Astrocyte (in vitro differentiated cells and primary cell): Measurements from ENCODE around the gene ATXN1. TPM values are rescaled to one million over a fixed set of nuclear protein-coding genes. Genes with fewer than 3 reads are reported as not detected.

Experiments
- DNase-seq: peaks from one replicate; pipeline ENCODE4 v3.0.0-alpha.2; 2010; ENCODE audit warnings: low read depth
- FAIRE-seq: peaks from 2 replicates; lab custom pipeline; 2011; peaks lifted over from hg19 to GRCh38; lab: Jason Lieb, UNC
- H2AFZ ChIP-seq: 2 replicates; pipeline ENCODE4 v1.6.0; 2012; ENCODE audit warnings: low read depth, low read length, inconsistent platforms
- H3K27ac ChIP-seq: 2 replicates; pipeline ENCODE4 v1.5.1; 2011; ENCODE audit warnings: low read depth, low read length, inconsistent platforms
- H3K27me3 ChIP-seq: 2 replicates; pipeline ENCODE4 v1.6.0; 2011; ENCODE audit warnings: low read length, inconsistent platforms; ENCODE audit not compliant: insufficient read depth
- H3K36me3 ChIP-seq: 2 replicates; pipeline ENCODE4 v1.5.1; 2011; ENCODE audit warnings: low read length, inconsistent platforms; ENCODE audit not compliant: insufficient read depth
- H3K4me1 ChIP-seq: 2 replicates; pipeline ENCODE4 v1.5.1; 2011; ENCODE audit warnings: low read length, inconsistent platforms; ENCODE audit not compliant: insufficient read depth
- H3K4me2 ChIP-seq: 2 replicates; pipeline ENCODE4 v1.6.0; 2012; ENCODE audit warnings: low read length, inconsistent platforms
- H3K4me3 ChIP-seq: 2 replicates; pipeline ENCODE4 v1.5.1; 2011; ENCODE audit warnings: low read depth, mild to moderate bottlenecking, low read length, inconsistent platforms; ENCODE audit not compliant: insufficient read depth
- H3K79me2 ChIP-seq: 2 replicates; pipeline ENCODE4 v1.6.0; 2012; ENCODE audit warnings: mild to moderate bottlenecking, low read length, inconsistent platforms; ENCODE audit not compliant: insufficient read depth
- H3K9ac ChIP-seq: 2 replicates; pipeline ENCODE4 v1.6.0; 2012; ENCODE audit warnings: mild to moderate bottlenecking, low read length, inconsistent platforms
- H3K9me3 ChIP-seq: 2 replicates; pipeline ENCODE4 v1.5.1; 2012; ENCODE audit warnings: low read depth, mild to moderate bottlenecking, low read length, inconsistent platforms; ENCODE audit not compliant: insufficient read depth
- H4K20me1 ChIP-seq: 2 replicates; pipeline ENCODE4 v1.6.0; 2012; ENCODE audit warnings: low read length, inconsistent platforms; ENCODE audit not compliant: insufficient read depth
- H3K27ac Mint-ChIP-seq: one replicate; pipeline ENCODE4 v1.8.0; 2021; ENCODE audit warnings: mild to moderate bottlenecking, mixed read lengths; ENCODE audit not compliant: unreplicated experiment
- H3K27me3 Mint-ChIP-seq: one replicate; pipeline ENCODE4 v1.8.0; 2021; ENCODE audit warnings: low read depth, mixed read lengths; ENCODE audit not compliant: unreplicated experiment
- H3K36me3 Mint-ChIP-seq: one replicate; pipeline ENCODE4 v1.8.0; 2021; ENCODE audit warnings: low read depth, mixed read lengths; ENCODE audit not compliant: unreplicated experiment
- H3K4me1 Mint-ChIP-seq: one replicate; pipeline ENCODE4 v1.8.0; 2021; ENCODE audit warnings: low read depth, mixed read lengths; ENCODE audit not compliant: unreplicated experiment
- H3K4me3 Mint-ChIP-seq: one replicate; pipeline ENCODE4 v1.8.0; 2021; ENCODE audit warnings: mild to moderate bottlenecking, moderate library complexity, mixed read lengths; ENCODE audit not compliant: unreplicated experiment
- H3K9me3 Mint-ChIP-seq: one replicate; pipeline ENCODE4 v1.8.0; 2021; ENCODE audit warnings: mild to moderate bottlenecking, mixed read lengths; ENCODE audit not compliant: unreplicated experiment
- CTCF ChIP-seq: IDR thresholded peaks from 2 replicates; pipeline ENCODE4 v1.5.1; 2011; ENCODE audit warnings: low read depth, mild to moderate bottlenecking, inconsistent platforms, low read length, moderate library complexity; ENCODE audit not compliant: insufficient read depth
- EZH2 ChIP-seq: IDR thresholded peaks from 2 replicates; pipeline ENCODE4 v1.6.1; 2012; ENCODE audit warnings: mild to moderate bottlenecking, low read length, inconsistent platforms; ENCODE audit not compliant: insufficient read depth
- total RNA-seq: library from RNA; stranded (reverse); gene quantifications from 2 replicates; pipeline ENCODE4 v1.2.1, GENCODE V29; 2021

ATXN1 gene
- total RNA-seq, 1 donor from 2014 or later: 70.9 TPM

GRCh38 chr6:16419636-16420336 is 341.5 kb downstream of the ATXN1 start:
- Mint-ChIP-seq H3K4me3 (no peak overlapping the region), H3K36me3 (peaks cover under 1% of the 10 kb centered on the region), H3K9me3 (no peaks in the 10 kb centered on the region), H3K27me3 (no peaks in the 10 kb centered on the region), H3K27ac (no peak overlapping the region), H3K4me1 (peaks cover 4% of the 10 kb centered on the region)
- no peak overlapping the region for H3K4me2 ChIP-seq
- no peaks in the 10 kb centered on the region for H3K27me3 ChIP-seq
- no peak overlapping the region for H2AFZ ChIP-seq
- H3K27ac ChIP-seq: no peak overlapping the region
- H3K79me2 ChIP-seq: peaks cover 2% of the 10 kb centered on the region
- peaks cover 13% of the 10 kb centered on the region for H3K4me1 ChIP-seq
- no peaks in the 10 kb centered on the region for H3K36me3 ChIP-seq
- H3K9ac ChIP-seq: no peak overlapping the region
- DNase-seq: no peak
- peaks cover 10% of the 10 kb centered on the region for H4K20me1 ChIP-seq
- H3K4me3 ChIP-seq: no peak overlapping the region
- H3K9me3 ChIP-seq: no peaks in the 10 kb centered on the region
- no peak for FAIRE-seq
- no peak for TF ChIP-seq EZH2
- no peak for TF ChIP-seq CTCF

- H3K27me3 ChIP-seq: no peaks in the 10 kb centered on the region
- H3K36me3 ChIP-seq: no peaks in the 10 kb centered on the region
- no peaks in the 10 kb centered on the region for H3K9me3 Mint-ChIP-seq
- FAIRE-seq: no peak
- no peak overlapping the region for H3K4me2 ChIP-seq
- H3K4me3 ChIP-seq: no peak overlapping the region
- no peak overlapping the region for H3K27ac ChIP-seq
- no peak overlapping the region for H3K27ac Mint-ChIP-seq
- peaks cover 2% of the 10 kb centered on the region for H3K79me2 ChIP-seq
- H3K9me3 ChIP-seq: no peaks in the 10 kb centered on the region
- peaks cover 16% of the 10 kb centered on the region for H3K4me1 Mint-ChIP-seq
- H3K4me3 Mint-ChIP-seq: no peak overlapping the region
- H3K27me3 Mint-ChIP-seq: no peaks in the 10 kb centered on the region
- H3K36me3 Mint-ChIP-seq: no peaks in the 10 kb centered on the region
- peaks cover 28% of the 10 kb centered on the region for H3K4me1 ChIP-seq
- H2AFZ ChIP-seq: no peak overlapping the region
- DNase-seq: no peak
- no peak overlapping the region for H3K9ac ChIP-seq
- no peaks in the 10 kb centered on the region for H4K20me1 ChIP-seq
- TF ChIP-seq CTCF (no peak), EZH2 (no peak)
These were observed 343.1 kb downstream of the ATXN1 start for GRCh38 chr6:16418151-16418550.

GRCh38 chr6:16415677-16416076 is 345.6 kb downstream of the ATXN1 start:
- no peaks in the 10 kb centered on the region for H4K20me1 ChIP-seq
- peaks cover 12% of the 10 kb centered on the region for H3K4me1 Mint-ChIP-seq
- no peak overlapping the region for H3K27ac ChIP-seq
- H3K4me2 ChIP-seq: no peak overlapping the region
- H3K4me1 ChIP-seq: peaks cover 17% of the 10 kb centered on the region
- no peak overlapping the region for H3K4me3 ChIP-seq
- H3K9me3 ChIP-seq: no peaks in the 10 kb centered on the region
- no peaks in the 10 kb centered on the region for H3K36me3 ChIP-seq
- H3K27me3 Mint-ChIP-seq: no peaks in the 10 kb centered on the region
- no peak overlapping the region for H3K9ac ChIP-seq
- H3K27me3 ChIP-seq: no peaks in the 10 kb centered on the region
- H3K27ac Mint-ChIP-seq: no peak overlapping the region
- no peak overlapping the region for H3K4me3 Mint-ChIP-seq
- TF ChIP-seq EZH2: no peak
- no peak for TF ChIP-seq CTCF
- DNase-seq (no peak), FAIRE-seq (no peak)
- H3K79me2 ChIP-seq: peaks cover 2% of the 10 kb centered on the region
- no peaks in the 10 kb centered on the region for H3K36me3 Mint-ChIP-seq
- no peak overlapping the region for H2AFZ ChIP-seq
- no peaks in the 10 kb centered on the region for H3K9me3 Mint-ChIP-seq
